Measurements from ENCODE around the gene C10orf90.
A peak's percentile ranks its signal among the peaks of the same experiment; 100 is the strongest.

Gene C10orf90

GRCh38 chr10:126504063-126504760, 166.3 kb downstream of the C10orf90 start:
- DNase-seq (ENCODE audit: low spot score), result peak; percentile 49

DNA sequence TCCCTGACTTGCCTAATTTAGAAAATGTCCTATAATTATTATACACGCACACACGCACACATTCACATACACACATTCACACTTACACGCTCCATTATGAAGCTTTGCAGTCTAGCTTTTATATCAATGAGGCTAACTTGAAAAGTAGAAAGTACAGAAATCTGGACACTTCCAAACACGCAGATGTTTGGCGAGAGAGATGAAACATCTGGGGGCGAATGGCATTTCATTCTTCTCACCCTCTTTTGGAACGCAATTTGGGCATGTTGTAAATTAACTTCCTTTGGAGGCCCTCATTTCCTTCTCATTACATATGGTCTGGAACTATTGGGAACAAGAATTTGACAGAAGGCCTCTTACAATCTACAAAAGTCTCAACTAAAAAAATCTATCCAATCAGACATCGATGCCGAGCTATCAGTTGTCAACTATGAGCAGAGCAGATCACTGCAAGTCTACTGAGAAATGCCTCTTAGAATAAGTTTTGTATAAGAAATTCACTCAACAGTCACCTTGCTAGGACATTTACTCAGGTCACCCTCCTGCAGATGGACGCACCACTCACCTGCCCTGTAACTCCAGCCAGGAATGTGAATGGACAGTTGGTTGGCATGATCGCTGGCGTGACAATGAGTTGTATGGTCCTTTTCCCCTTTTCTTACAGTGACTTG, 167.0 kb downstream of the C10orf90 start:
- DNase-seq (ENCODE audit: low spot score), result no peak

- DNase-seq (ENCODE audit: low spot score), result no peak
Observed at GRCh38 chr10:126502441-126502840, 168.1 kb downstream of the C10orf90 start.

DNA sequence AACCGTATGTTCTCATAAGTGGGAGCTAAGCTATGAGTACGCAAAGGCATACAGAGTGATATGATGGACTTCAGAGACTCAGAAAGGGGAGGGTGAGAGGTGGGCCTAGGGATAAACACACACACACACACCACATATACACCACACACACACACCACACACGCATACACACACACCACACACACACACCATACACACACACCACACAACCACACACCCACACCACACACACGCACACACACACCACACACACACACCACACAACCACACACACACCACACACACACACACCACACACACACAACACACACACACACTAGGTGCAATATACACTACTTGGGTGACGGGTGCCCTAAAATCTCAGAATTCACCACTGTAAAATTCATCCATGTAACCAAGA, 168.7 kb downstream of the C10orf90 start:
- DNase-seq (ENCODE audit: low spot score), result no peak

- no peak for DNase-seq (ENCODE audit: low spot score)
Observed at GRCh38 chr10:126500866-126501265, 169.6 kb downstream of the C10orf90 start.

GRCh38 chr10:126500185-126500584, 170.3 kb downstream of the C10orf90 start:
- no peak for DNase-seq (ENCODE audit: low spot score)

DNA sequence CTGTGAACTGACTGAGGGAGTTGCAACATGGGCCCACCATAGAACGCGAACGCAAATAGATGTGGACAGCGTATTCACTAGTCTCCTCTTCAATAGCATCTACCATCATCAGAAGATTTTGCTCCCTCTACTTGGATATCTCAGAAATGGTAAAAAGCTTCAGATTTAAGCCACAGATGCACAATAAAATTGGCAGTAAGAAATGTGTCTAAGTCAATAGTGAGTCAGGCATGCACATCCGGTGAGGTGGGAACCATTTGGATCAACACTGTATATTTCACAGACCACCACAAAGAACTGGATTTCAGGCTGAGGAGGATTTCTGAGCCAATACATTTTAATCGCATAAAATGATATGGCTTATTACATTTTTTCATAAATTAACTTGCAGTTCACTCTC, 170.7 kb downstream of the C10orf90 start:
- no peak for DNase-seq (ENCODE audit: low spot score)

DNA sequence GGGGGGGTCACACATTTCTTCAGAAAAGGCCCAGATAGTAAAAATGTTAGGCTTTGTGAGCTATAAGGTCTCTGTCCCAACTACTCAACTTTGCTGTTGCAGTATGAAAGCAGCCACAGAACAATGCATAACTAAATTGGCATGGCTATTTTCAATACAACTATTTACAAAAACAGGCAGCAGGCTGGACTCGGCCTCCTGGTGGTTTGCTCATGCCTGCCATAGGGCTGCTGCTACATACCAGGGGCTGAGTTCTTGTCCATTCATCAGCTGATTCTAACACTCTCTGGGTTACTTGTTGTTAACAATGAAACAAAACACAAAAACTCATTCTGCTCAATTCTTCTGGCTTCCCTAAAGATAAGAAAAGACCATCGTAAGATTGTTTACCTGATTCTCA, 172.8 kb downstream of the C10orf90 start:
- no peak for DNase-seq (ENCODE audit: low spot score)

DNA sequence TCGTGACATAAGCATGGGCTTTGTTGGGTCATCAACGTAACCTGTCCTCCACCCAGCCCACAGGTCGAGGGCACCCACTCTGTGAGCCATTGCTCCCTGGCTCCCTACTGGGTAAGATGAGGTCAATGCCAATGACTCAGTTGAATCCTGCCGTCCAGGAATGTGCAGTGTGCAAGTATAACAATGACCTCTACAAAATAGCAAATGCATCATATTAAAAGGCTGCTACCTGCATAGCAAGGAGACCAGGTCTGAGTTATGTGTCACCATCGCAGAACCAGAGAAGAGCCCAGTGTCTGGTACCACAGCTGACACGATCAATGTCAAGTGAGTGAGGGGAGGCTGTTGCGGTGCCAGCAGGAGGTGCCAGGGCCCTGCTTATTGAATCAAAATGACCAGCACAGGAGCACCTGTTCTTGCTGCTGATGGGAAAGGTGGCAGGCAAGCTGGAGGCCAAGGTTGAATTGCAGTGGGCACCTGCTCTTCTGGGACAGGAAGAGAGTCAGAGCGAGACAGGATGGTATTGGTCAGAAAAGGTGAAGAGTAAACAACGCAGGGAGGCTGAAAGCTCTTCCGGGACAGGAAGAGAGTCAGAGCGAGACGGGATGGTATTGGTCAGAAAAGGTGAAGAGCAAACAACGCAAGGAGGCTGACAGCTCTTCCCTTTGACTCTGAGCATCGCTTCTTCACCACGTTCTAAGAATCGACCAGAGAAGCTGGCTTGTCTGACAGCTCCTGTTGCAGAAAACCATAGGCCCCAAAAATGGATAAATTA, 173.5 kb downstream of the C10orf90 start:
- no peak for DNase-seq (ENCODE audit: low spot score)

DNA sequence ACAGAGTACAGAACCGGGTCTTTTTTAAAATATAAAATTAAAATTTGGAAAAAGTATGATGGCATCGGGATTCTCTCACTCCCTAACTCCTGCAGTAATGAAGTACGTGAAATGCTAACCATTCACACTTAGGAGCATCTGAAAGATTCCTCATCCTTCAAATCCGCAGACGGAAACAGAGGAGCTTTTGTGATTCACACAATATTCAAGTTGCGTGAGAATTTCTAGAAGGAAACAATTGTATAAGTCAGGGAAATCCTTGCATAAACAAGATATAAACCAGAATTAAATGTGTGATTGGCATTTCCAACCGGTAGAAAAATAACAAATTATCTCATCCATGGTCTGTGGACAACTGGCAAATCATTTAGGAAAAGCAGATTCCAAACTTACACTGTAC, 179.0 kb downstream of the C10orf90 start:
- no peak for DNase-seq (ENCODE audit: low spot score)

GRCh38 chr10:126481181-126481580, 189.3 kb downstream of the C10orf90 start:
- no peak for DNase-seq (ENCODE audit: low spot score)

GRCh38 chr10:126480648-126481047, 189.8 kb downstream of the C10orf90 start:
- no peak for DNase-seq (ENCODE audit: low spot score)

- DNase-seq (ENCODE audit: low spot score), result no peak
Observed at GRCh38 chr10:126479280-126479895, 191.1 kb downstream of the C10orf90 start.

DNA sequence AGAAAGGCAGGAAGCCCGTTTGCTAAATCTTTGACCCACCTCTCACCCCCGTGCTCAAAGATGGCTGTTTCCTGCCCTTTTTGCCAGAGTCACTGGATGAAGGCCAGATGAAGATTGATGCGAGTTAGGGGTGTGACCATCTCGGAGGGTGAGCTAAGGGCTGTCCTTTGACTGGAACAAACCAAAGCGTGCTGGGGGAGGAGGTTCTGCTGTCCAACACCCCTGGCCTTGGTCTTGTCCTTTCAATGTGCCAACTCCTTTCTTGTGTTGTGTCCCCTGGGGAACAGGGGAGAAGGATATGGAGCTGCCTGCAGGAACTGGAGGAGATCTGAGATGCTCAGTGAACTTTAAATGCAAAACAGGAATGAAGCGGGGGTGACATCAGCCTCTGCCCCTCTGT, 191.9 kb downstream of the C10orf90 start:
- no peak for DNase-seq (ENCODE audit: low spot score)

DNA sequence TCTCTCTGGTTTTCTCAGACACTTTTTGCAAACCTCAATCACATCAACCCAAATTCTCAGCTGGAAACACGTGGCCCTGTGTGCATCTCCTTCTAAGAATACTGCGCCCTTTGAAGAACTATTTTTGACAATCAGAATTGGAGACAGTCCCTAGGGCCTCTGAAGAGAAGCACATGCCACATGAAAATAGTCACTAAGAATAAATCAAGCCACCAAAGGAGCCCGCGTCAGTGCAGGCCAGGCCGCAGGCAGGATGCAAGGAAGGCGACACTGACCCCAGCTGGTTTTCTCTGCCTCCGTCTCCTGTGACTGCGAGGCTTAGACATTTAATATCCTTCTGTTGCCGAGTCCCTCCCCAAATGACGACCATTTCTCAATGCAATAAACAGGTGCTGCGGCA, 194.2 kb downstream of the C10orf90 start:
- no peak for DNase-seq (ENCODE audit: low spot score)

GRCh38 chr10:126475074-126475691, 195.3 kb downstream of the C10orf90 start:
- DNase-seq (ENCODE audit: low spot score), result no peak

DNA sequence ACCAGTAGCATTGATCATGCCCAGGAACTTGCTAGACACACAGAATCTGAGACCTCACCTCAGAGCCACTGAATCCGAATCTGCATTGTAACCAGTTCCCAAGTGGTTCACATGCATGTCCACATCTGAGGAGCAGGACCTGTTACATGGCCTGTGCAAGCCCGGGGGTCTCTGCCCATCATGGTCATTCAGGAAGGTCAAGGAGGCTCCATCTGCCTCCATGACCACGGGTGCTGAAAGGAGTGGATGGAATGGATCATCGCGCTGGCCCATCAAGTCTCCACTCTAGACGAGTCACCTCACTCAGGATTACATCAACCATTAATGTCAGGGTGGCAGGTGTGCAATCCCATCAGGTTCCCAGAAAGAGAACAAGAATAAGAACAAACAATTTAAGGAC, 196.5 kb downstream of the C10orf90 start:
- DNase-seq (ENCODE audit: low spot score), result no peak

DNA sequence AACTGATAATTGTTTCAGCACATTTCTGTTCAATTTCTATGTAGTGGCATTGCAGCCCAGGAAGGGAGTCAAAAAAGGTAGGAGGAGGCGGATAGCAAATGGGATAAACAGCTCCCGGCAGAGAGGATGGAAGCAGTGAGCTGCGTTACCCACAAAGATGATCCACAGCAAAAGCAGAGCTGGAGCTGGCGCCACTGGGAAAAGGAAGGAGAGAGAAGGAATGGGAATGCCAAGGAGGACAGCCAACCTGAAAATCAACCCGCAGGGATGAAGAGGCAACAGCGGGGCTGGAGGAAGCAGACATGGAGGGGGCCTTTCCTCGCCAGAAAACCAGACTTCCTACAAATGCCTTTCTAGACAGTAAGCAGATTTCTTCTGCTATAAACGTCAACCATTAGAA, 199.5 kb downstream of the C10orf90 start:
- DNase-seq (ENCODE audit: low spot score), result no peak

DNA sequence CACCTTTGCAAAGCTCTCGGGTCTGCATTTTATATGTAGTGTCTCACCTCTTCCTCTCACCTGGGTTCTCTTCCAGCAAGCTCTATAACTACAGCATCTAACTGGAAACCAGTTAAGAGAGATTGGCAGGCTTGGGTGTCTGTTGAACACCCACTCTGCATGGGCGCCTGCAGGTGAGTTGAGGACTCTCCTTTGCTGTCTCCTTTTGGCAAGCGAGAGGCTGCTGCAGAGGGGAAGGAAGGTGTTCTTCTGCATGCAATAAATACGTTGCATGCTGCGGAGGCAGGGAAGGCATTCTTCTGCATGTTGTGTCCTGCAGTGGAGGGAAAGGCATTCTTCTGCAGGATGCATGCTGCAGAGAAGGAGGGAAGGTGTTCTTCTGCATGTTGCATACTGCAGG, 200.8 kb downstream of the C10orf90 start:
- no peak for DNase-seq (ENCODE audit: low spot score)

DNA sequence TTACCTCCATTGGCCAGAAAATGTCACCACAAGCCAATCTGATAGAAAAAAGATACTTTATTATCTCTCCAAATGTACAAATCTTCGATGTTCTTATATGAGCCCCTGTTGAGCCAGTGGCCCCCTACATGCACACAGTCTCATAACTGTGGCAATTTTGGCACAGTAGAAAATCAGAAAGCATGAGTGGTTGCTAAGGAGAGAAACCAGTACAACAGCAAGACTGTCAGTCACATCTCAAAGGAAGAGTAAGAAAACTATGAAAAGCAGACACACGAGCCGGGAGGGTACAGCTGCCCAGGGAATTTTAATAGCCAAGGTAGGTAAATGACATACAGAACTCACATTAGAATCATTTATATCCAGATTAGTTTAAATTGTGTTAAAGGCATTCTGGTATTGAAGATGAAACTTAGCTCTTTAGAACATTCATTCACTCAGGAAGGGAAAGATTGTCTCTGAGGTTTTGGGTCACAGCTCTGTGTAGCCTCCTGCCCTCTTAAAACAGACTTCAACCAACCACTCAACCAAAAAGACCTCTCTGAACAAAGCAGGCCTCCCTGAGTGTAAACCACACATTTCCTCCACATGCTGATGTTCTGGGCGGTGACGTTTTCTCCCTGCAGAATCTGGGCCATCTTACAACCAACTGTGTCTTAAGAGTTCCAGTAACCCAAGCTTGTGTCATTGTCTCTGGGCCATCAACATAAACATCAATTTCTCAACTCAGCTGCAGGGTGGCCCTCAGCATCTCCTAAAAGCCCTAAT, 201.4 kb downstream of the C10orf90 start:
- DNase-seq (ENCODE audit: low spot score), result no peak

- no peak for DNase-seq (ENCODE audit: low spot score)
Observed at GRCh38 chr10:126468467-126468866, 202.0 kb downstream of the C10orf90 start.
